K562 (cell line): ENCODE measurements around the gene CRYAB. TPM values are rescaled to one million over a fixed set of nuclear protein-coding genes. Genes with fewer than 3 reads are reported as not detected.

Experiments
- ATAC-seq: fragments of 200-7000 bp; cut with Tn5 transposase; 3 replicates; pipeline ENCODE4 v1.9.1; 2020; ENCODE audit warnings: moderate library complexity
- BruUV-seq: library from RNA; stranded (reverse); fragments of 400-500 nt; replicated peaks from 2 replicates; lab custom pipeline; 2021; lab: Mats Ljungman, UMichigan
- CTCF ChIA-PET: fragments of 300-600 bp; formaldehyde crosslinking; extraction: SDS; loops from one replicate; lab custom pipeline; 2021; ENCODE audit warnings: low intra/inter-chr PET ratio; lab: Yijun Ruan, JAX
- POLR2A ChIA-PET: fragments of 300-600, 350-650 bp; sonication (Branson Sonifier 250); formaldehyde crosslinking; extraction: SDS; loops from one replicate; lab custom pipeline; 2021; ENCODE audit warnings: antibody characterized with exemption, inconsistent platforms; lab: Yijun Ruan, JAX
- DNase-seq, 4 experiments: peaks; one replicate each; pipeline versions ENCODE4 v3.0.0 to v3.0.0-alpha.2; 2011 to 2018; ENCODE audit warnings: low spot score in 3 of 4, mixed read lengths in 3 of 4; ENCODE audit errors: extremely low read depth in 1 of 4
- FAIRE-seq: peaks from 2 replicates; lab custom pipeline; 2011; peaks lifted over from hg19 to GRCh38; lab: Jason Lieb, UNC
- H2AFZ ChIP-seq: 2 replicates; pipeline ENCODE4 v1.6.0; 2011; ENCODE audit warnings: low read depth, low read length, control low read depth, inconsistent platforms
- H3K27ac ChIP-seq: fragments of 200-600 bp; 3 replicates; pipeline ENCODE4 v1.8.0; 2011; ENCODE audit warnings: low read depth, mild to moderate bottlenecking, control low read depth, inconsistent platforms, low read length, moderate library complexity, mixed read lengths; ENCODE audit errors: extremely low read depth
- H3K27me3 ChIP-seq, 2 experiments: fragments of 300-600 bp in 1 of 2; 2 replicates in 1 of 2; 3 replicates in 1 of 2; pipeline versions ENCODE4 v1.6.0 to v1.8.0; 2011; ENCODE audit warnings: inconsistent platforms in 2 of 2, low read length in 2 of 2, mild to moderate bottlenecking in 1 of 2, mixed read lengths in 1 of 2, moderate library complexity in 1 of 2; ENCODE audit not compliant: control insufficient read depth in 2 of 2, insufficient read depth in 2 of 2
- H3K36me3 ChIP-seq: fragments of 300-600 bp; 3 replicates; pipeline ENCODE4 v1.8.0; 2011; ENCODE audit warnings: mild to moderate bottlenecking, low read length, inconsistent platforms; ENCODE audit not compliant: control insufficient read depth, insufficient read depth
- H3K4me1 ChIP-seq, 2 experiments: fragments of 200-600 bp in 1 of 2; replicated peaks in 1 of 2; 2 replicates in 1 of 2; 3 replicates in 1 of 2; pipeline versions ENCODE4 v1.5.1 to v1.8.0; 2011; ENCODE audit warnings: inconsistent platforms in 2 of 2, low read length in 2 of 2, mild to moderate bottlenecking in 1 of 2, mixed read lengths in 1 of 2, moderate library complexity in 1 of 2; ENCODE audit not compliant: control insufficient read depth in 2 of 2, insufficient read depth in 2 of 2
- H3K4me2 ChIP-seq: 2 replicates; pipeline ENCODE4 v1.6.1; 2011; ENCODE audit warnings: low read length, control low read depth, inconsistent platforms, mixed read lengths; ENCODE audit not compliant: insufficient read depth
- H3K4me3 ChIP-seq: fragments of 200-600 bp; sonication (generic), shearing (Covaris generic); 2 replicates; pipeline ENCODE4 v1.5.1; 2016; ENCODE audit warnings: control low read depth, inconsistent platforms
- H3K79me2 ChIP-seq: fragments of 200-600 bp; 3 replicates; pipeline ENCODE4 v1.8.0; 2011; ENCODE audit warnings: low read length, inconsistent platforms; ENCODE audit not compliant: control insufficient read depth, insufficient read depth
- H3K9ac ChIP-seq, 2 experiments: 2 replicates each; pipeline versions ENCODE4 v1.6.0 to v1.6.1; 2011; ENCODE audit warnings: low read depth in 2 of 2, low read length in 2 of 2, control low read depth in 1 of 2, inconsistent platforms in 1 of 2, mild to moderate bottlenecking in 1 of 2, mixed read lengths in 1 of 2; ENCODE audit not compliant: insufficient read depth in 1 of 2
- H3K9me1 ChIP-seq: one replicate; pipeline ENCODE4 v1.6.0; 2011; ENCODE audit warnings: inconsistent platforms, mild to moderate bottlenecking, low read length, moderate library complexity; ENCODE audit not compliant: control insufficient read depth, insufficient read depth
- H3K9me3 ChIP-seq: replicated peaks from 2 replicates; pipeline ENCODE4 v1.5.1; 2011; ENCODE audit warnings: low read depth, low read length, inconsistent platforms; ENCODE audit not compliant: control insufficient read depth, insufficient read depth
- H4K20me1 ChIP-seq: replicated peaks from 2 replicates; pipeline ENCODE4 v1.6.1; 2011; ENCODE audit warnings: low read length, inconsistent platforms, mixed read lengths; ENCODE audit not compliant: control insufficient read depth, insufficient read depth
- BACH1 ChIP-seq: fragments of 200-800 bp; sonication (Bioruptor generic); IDR thresholded peaks from 2 replicates; pipeline ENCODE4 v1.6.1; 2016; ENCODE audit warnings: missing genetic modification characterization, missing compliant biosample characterization
- BRD4 ChIP-seq: fragments of 200-600 bp; sonication (generic); IDR thresholded peaks from 2 replicates; pipeline ENCODE4 v1.6.1; 2017; ENCODE audit warnings: inconsistent platforms
- BRD9 ChIP-seq: fragments of 450-650 bp; IDR thresholded peaks from 2 replicates; pipeline ENCODE4 v1.6.1; 2018; ENCODE audit warnings: low read depth; ENCODE audit not compliant: partially characterized antibody
- CBX3 ChIP-seq, 2 experiments: IDR thresholded peaks; 1 replicate in 1 of 2; 2 replicates in 1 of 2; pipeline ENCODE4 v1.6.1; 2012; ENCODE audit warnings: inconsistent platforms in 2 of 2, low read length in 2 of 2, borderline replicate concordance in 1 of 2, control low read depth in 1 of 2
- DDX20 ChIP-seq: fragments of 450-650 bp; IDR thresholded peaks from 2 replicates; pipeline ENCODE4 v1.6.1; 2016; ENCODE audit warnings: missing genetic modification characterization, low read depth, mild to moderate bottlenecking, missing compliant biosample characterization, moderate library complexity
- HDAC6 ChIP-seq: IDR thresholded peaks from 2 replicates; pipeline ENCODE4 v1.6.1; 2012; ENCODE audit warnings: low read depth, mild to moderate bottlenecking, control low read depth, inconsistent platforms, low read length, moderate library complexity
- HNRNPH1 ChIP-seq: fragments of 200-400 bp; formaldehyde crosslinking; optimal IDR thresholded peaks from 2 replicates; pipeline ENCODE3; 2017; ENCODE audit warnings: low read depth, mild to moderate bottlenecking, low read length, moderate library complexity
- MYBL2 ChIP-seq, 2 experiments: fragments of 450-650 bp in 1 of 2; sonication (generic) in 1 of 2; formaldehyde crosslinking in 1 of 2; IDR thresholded peaks; 2 replicates each; pipeline versions ENCODE4 v1.6.1 to v1.8.1; 2017 to 2022; ENCODE audit warnings: borderline replicate concordance in 1 of 2, inconsistent platforms in 1 of 2, low read depth in 1 of 2, mild to moderate bottlenecking in 1 of 2, missing genetic modification reagents in 1 of 2, moderate library complexity in 1 of 2
- NR2C2 ChIP-seq, 2 experiments: fragments of 200-800 bp in 1 of 2; sonication (Bioruptor generic) in 1 of 2; sonication (generic) in 1 of 2; formaldehyde crosslinking in 1 of 2; IDR thresholded peaks; 2 replicates each; pipeline versions ENCODE4 v1.6.1 to v1.8.0; 2016 to 2022; ENCODE audit warnings: mild to moderate bottlenecking in 1 of 2, missing compliant biosample characterization in 1 of 2, missing genetic modification characterization in 1 of 2, missing genetic modification reagents in 1 of 2
- PML ChIP-seq: IDR thresholded peaks from 2 replicates; pipeline ENCODE4 v1.6.1; 2012; ENCODE audit warnings: low read length, inconsistent platforms
- RCOR1 ChIP-seq, 2 experiments: IDR thresholded peaks; 2 replicates each; pipeline ENCODE4 v1.6.1; 2012; ENCODE audit warnings: low read depth in 2 of 2, low read length in 2 of 2, borderline replicate concordance in 1 of 2, improper control_type of control experiment in 1 of 2
- TEAD4 ChIP-seq, 2 experiments: sonication (generic) in 1 of 2; formaldehyde crosslinking in 1 of 2; IDR thresholded peaks; 2 replicates each; pipeline versions ENCODE4 v1.6.1 to v1.8.0; 2012 to 2022; ENCODE audit warnings: borderline replicate concordance in 1 of 2, inconsistent platforms in 1 of 2, low read length in 1 of 2, mild to moderate bottlenecking in 1 of 2, missing genetic modification reagents in 1 of 2
- ZNF175 ChIP-seq: fragments of 200-800 bp; sonication (Bioruptor generic); IDR thresholded peaks from 2 replicates; pipeline ENCODE4 v1.6.1; 2016; ENCODE audit warnings: low read depth, mild to moderate bottlenecking, missing genetic modification characterization, missing compliant biosample characterization
- ZNF766 ChIP-seq: fragments of 200-800 bp; sonication (Bioruptor generic); conservative IDR thresholded peaks from 2 replicates; pipeline ENCODE4 v1.6.1; 2016; ENCODE audit warnings: missing genetic modification characterization, missing compliant biosample characterization
- WGBS: fragments of 100-300 bp; shearing (Covaris generic); methylation state at CpG from one replicate; pipeline ENCODE4 v1.1.6; 2016; ENCODE audit warnings: low coverage, mixed read lengths; ENCODE audit not compliant: insufficient coverage; ENCODE audit errors: missing lambda C conversion rate; 5-methylcytosine and 5-hydroxymethylcytosine counted together
- in situ Hi-C: fragments of 300-500 bp; cut with MboI; formaldehyde crosslinking; loops from 4 replicates; pipeline ENCODE4 v1.15.0; 2018; ENCODE audit warnings: inconsistent platforms, mixed read lengths
- intact Hi-C: fragments of 100-400 bp; cut with micrococcal nuclease; formaldehyde crosslinking; loops from 2 replicates; pipeline ENCODE4 v1.14.2; 2022
- polyA plus RNA-seq, 8 experiments: library from polyadenylated mRNA; depleted of rRNA in 4 of 8; stranded (reverse) in 5 of 8; unstranded in 3 of 8; fragments of >200 nt; fragmentation: Nextera tagmentation in 2 of 8; fragmentation: Illumina TruSeq in 1 of 8; extraction: Ambion mirVana in 2 of 8; extraction: Trizol in 1 of 8; gene quantifications; 2 replicates each; pipeline versions ENCODE4 v1.2.1 to v1.2.3, GENCODE V29; 2011 to 2014; ENCODE audit warnings: inconsistent platforms in 1 of 8, missing spikeins in 1 of 8
- total RNA-seq, 7 experiments: library from RNA; depleted of rRNA in 6 of 7; stranded (reverse); fragments of >200 nt in 6 of 7; fragmentation: Illumina TruSeq in 2 of 7; extraction: Trizol in 2 of 7; gene quantifications; 2 replicates each; pipeline versions ENCODE4 v1.2.1 to v1.2.3, GENCODE V29; 2011 to 2021; ENCODE audit warnings: low replicate concordance in 1 of 7
- TF ChIP-seq, protein P1 (sequence below): fragments of 450-650 bp; IDR thresholded peaks from 2 replicates; pipeline ENCODE4 v1.6.1; 2016; ENCODE audit warnings: missing biosample characterization, missing genetic modification characterization
- TF ChIP-seq, protein P2 (sequence below): fragments of 250-450 bp; sonication (Bioruptor Pico); IDR thresholded peaks from 2 replicates; pipeline ENCODE4 v1.4.0; 2020
- TF ChIP-seq, protein P3 (sequence below): fragments of 450-650 bp; conservative IDR thresholded peaks from 2 replicates; pipeline ENCODE4 v1.6.1; 2016; ENCODE audit warnings: missing genetic modification characterization, low read depth, mild to moderate bottlenecking, missing compliant biosample characterization, moderate library complexity

CRYAB gene
- total and polyA plus RNA-seq, 9 of the 15 experiments (the other 6 are each of a cell fraction or from before 2014, with no cell fraction given), result 0.83 to 7.5 (median 3.6) TPM

DNA sequence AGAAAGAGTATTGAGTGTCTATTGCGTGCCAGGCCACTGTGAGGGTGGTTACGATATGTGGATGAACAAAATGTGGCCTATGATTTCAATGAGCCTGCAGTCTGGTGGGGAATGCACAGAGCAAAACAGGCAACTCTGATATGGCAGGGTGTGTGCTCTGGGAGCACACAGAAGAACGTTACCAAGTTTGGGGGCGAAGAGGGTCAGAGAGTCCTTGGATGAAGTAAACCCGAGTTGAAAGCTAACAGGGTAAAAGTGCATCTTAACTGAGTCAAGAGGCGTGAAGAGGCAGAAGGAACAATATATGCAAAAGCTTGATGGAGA is 32.0 kb downstream of the CRYAB start:
- H3K9ac ChIP-seq, result peak overlapping the region; percentile 86 to 94; a peak in 3 of 4 replicates
- H3K4me1 ChIP-seq, result peaks cover 10 to 21% of the 10 kb centered on the region in 2 experiments; a peak in 4 of 5 replicates
- H4K20me1 ChIP-seq, result no peaks in the 10 kb centered on the region
- intact Hi-C loops, result loop anchor here (1.0 to 5.0 kb wide), 8 partner anchors 33 to 403 kb away; partner anchors contain the start of genes BCO2, CRYAB, HSPB2 and SDHD
- TSS peak; percentile 90 for BruUV-seq
- H3K36me3 ChIP-seq, result peaks cover 13% of the 10 kb centered on the region; the same call in 2 of the 3 replicates
- peak overlapping the region; percentile 96 for H3K4me2 ChIP-seq
- 4% methylated on average over 6 of the region's 6 CpGs for WGBS
- no peaks in the 10 kb centered on the region for H3K9me3 ChIP-seq
- H3K79me2 ChIP-seq, result peaks cover 8% of the 10 kb centered on the region
- H3K27ac ChIP-seq, result peak overlapping the region; percentile 95
- no peaks in the 10 kb centered on the region for H3K27me3 ChIP-seq
- DNase-seq (no peak), ATAC-seq (peak; percentile 13), FAIRE-seq (no peak)
- H3K9me1 ChIP-seq, result no peaks in the 10 kb centered on the region
- peak overlapping the region; percentile 99 for H2AFZ ChIP-seq
- H3K4me3 ChIP-seq, result peak overlapping the region; percentile 62
- in situ Hi-C loops, result loop anchor here (5.0 kb wide), 1 partner anchor 108 kb away; no protein-coding TSS in a partner anchor
- POLR2A ChIA-PET, result interaction anchor here (3.6 kb wide), 1 partner anchor 8 kb away, joined by 18 read pairs; the partner anchor contains the start of gene ALG9
- CTCF ChIA-PET, result interaction anchor here (1.3 to 2.2 kb wide), 3 partner anchors 100 to 118 kb away, joined by 5 to 26 read pairs (median 5); no protein-coding TSS in a partner anchor
- TF ChIP-seq TEAD4 (IDR thresholded peaks at IDR 0.05; ENCODE audit: low read length), result 0 out of 2 replicates have a peak, but pooled peaks have one; percentile 3
- no peak for TF ChIP-seq TEAD4 (CRISPR knock-in tag; IDR thresholded peaks at IDR 0.05; ENCODE audit: borderline replicate concordance)
- TF ChIP-seq PML, result 0 out of 2 replicates have a peak, but pooled peaks have one; percentile 8
- TF ChIP-seq HNRNPH1, result no peak
- TF ChIP-seq BRD4, result peak; percentile 83; the same call in 1 of the 2 replicates
- TF ChIP-seq HDAC6, result no peak
- TF ChIP-seq, protein P1, sequence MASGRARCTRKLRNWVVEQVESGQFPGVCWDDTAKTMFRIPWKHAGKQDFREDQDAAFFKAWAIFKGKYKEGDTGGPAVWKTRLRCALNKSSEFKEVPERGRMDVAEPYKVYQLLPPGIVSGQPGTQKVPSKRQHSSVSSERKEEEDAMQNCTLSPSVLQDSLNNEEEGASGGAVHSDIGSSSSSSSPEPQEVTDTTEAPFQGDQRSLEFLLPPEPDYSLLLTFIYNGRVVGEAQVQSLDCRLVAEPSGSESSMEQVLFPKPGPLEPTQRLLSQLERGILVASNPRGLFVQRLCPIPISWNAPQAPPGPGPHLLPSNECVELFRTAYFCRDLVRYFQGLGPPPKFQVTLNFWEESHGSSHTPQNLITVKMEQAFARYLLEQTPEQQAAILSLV (tag), result no peak
- TF ChIP-seq ZNF766, result peak; percentile 50; the same call in 1 of the 2 replicates
- peak; percentile 72 for TF ChIP-seq BRD9
- TF ChIP-seq, protein P2, sequence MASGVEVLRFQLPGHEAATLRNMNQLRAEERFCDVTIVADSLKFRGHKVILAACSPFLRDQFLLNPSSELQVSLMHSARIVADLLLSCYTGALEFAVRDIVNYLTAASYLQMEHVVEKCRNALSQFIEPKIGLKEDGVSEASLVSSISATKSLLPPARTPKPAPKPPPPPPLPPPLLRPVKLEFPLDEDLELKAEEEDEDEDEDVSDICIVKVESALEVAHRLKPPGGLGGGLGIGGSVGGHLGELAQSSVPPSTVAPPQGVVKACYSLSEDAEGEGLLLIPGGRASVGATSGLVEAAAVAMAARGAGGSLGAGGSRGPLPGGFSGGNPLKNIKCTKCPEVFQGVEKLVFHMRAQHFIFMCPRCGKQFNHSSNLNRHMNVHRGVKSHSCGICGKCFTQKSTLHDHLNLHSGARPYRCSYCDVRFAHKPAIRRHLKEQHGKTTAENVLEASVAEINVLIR (CRISPR knock-in tag), result no peak
- peak; percentile 25; the same call in 1 of the 2 replicates for TF ChIP-seq BACH1
- TF ChIP-seq, protein P3, sequence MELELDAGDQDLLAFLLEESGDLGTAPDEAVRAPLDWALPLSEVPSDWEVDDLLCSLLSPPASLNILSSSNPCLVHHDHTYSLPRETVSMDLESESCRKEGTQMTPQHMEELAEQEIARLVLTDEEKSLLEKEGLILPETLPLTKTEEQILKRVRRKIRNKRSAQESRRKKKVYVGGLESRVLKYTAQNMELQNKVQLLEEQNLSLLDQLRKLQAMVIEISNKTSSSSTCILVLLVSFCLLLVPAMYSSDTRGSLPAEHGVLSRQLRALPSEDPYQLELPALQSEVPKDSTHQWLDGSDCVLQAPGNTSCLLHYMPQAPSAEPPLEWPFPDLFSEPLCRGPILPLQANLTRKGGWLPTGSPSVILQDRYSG (tag), result 0 out of 2 replicates have a peak, but pooled peaks have one; percentile 2
- TF ChIP-seq MYBL2 (IDR thresholded peaks at IDR 0.05; ENCODE audit: low read depth), result no peak
- TF ChIP-seq MYBL2 (CRISPR knock-in tag; IDR thresholded peaks at IDR 0.05; ENCODE audit: borderline replicate concordance), result no peak
- TF ChIP-seq DDX20, result 0 out of 2 replicates have a peak, but pooled peaks have one; percentile 25
- TF ChIP-seq NR2C2 (CRISPR knock-in tag; IDR thresholded peaks at IDR 0.05), result no peak
- peak; percentile 18; the same call in 1 of the 2 replicates for TF ChIP-seq NR2C2 (tag; IDR thresholded peaks at IDR 0.05)
- TF ChIP-seq ZNF175 (CRISPR knock-in tag), result peak; percentile 80; the same call in 1 of the 2 replicates
- TF ChIP-seq RCOR1 (IDR thresholded peaks at IDR 0.05; ENCODE audit: borderline replicate concordance in 1 of 2, low read depth in 2 of 2, low read length in 2 of 2), result no peak
- TF ChIP-seq CBX3 (IDR thresholded peaks at IDR 0.05; ENCODE audit: borderline replicate concordance in 1 of 2, low read length in 2 of 2), result 0 out of 3 replicates have a peak, but pooled peaks of 1 of the 2 experiments have one; percentile 7
